GM23338 (cell line): Measurements from ENCODE around the gene GPR158. TPM values are rescaled to one million over a fixed set of nuclear protein-coding genes. Genes with fewer than 3 reads are reported as not detected.

Experiments used
- ATAC-seq: fragments of 200-7000 bp; cut with Tn5 transposase; 3 replicates; pipeline ENCODE4 v1.9.1; 2020
- DNase-seq: peaks from one replicate; pipeline ENCODE4 v3.0.0-alpha.2; 2015; ENCODE audit warnings: low spot score
- H2AFZ ChIP-seq: fragments of 200-600 bp; sonication (generic); 2 replicates; pipeline ENCODE4 v1.8.0; 2016; ENCODE audit warnings: antibody characterized with exemption, mild to moderate bottlenecking, moderate library complexity
- H3F3A ChIP-seq: fragments of 200-600 bp; sonication (generic); replicated peaks from 2 replicates; pipeline ENCODE4 v1.8.0; 2017; ENCODE audit warnings: antibody characterized with exemption, mixed run types, low read depth
- H3K27ac ChIP-seq: fragments of 200-600 bp; sonication (generic); 2 replicates; pipeline ENCODE4 v1.6.1; 2016; ENCODE audit warnings: low read depth
- H3K27me3 ChIP-seq: fragments of 200-600 bp; sonication (generic); 2 replicates; pipeline ENCODE4 v1.8.0; 2016; ENCODE audit warnings: mild to moderate bottlenecking, mixed run types, moderate library complexity; ENCODE audit not compliant: insufficient read depth
- H3K36me3 ChIP-seq: fragments of 200-600 bp; sonication (generic); 2 replicates; pipeline ENCODE4 v1.8.0; 2016; ENCODE audit warnings: mild to moderate bottlenecking; ENCODE audit not compliant: insufficient read depth
- H3K4me1 ChIP-seq: fragments of 200-600 bp; sonication (generic); 2 replicates; pipeline ENCODE4 v1.8.0; 2016; ENCODE audit warnings: mild to moderate bottlenecking, moderate library complexity; ENCODE audit not compliant: insufficient read depth
- H3K4me2 ChIP-seq: fragments of 200-600 bp; sonication (generic); 2 replicates; pipeline ENCODE4 v1.7.1; 2017; ENCODE audit warnings: mixed run types
- H3K4me3 ChIP-seq: fragments of 200-600 bp; sonication (generic); 2 replicates; pipeline ENCODE4 v1.6.1; 2016; ENCODE audit warnings: mixed run types
- H3K79me2 ChIP-seq: fragments of 200-600 bp; sonication (generic); replicated peaks from 2 replicates; pipeline ENCODE4 v1.8.0; 2017; ENCODE audit warnings: mild to moderate bottlenecking; ENCODE audit not compliant: insufficient read depth
- H3K9me2 ChIP-seq: fragments of 200-600 bp; sonication (generic); 2 replicates; pipeline ENCODE4 v1.8.0; 2017; ENCODE audit not compliant: insufficient read depth
- H4K20me1 ChIP-seq: fragments of 200-600 bp; sonication (generic); replicated peaks from 2 replicates; pipeline ENCODE4 v1.8.0; 2017; ENCODE audit warnings: mild to moderate bottlenecking; ENCODE audit not compliant: insufficient read depth
- H3K27ac Mint-ChIP-seq: 2 replicates; pipeline ENCODE4 v1.8.0; 2020; ENCODE audit warnings: inconsistent platforms, mild to moderate bottlenecking, moderate library complexity, mixed read lengths
- H3K27me3 Mint-ChIP-seq: 3 replicates; pipeline ENCODE4 v1.8.0; 2022; ENCODE audit warnings: low read depth, mild to moderate bottlenecking, moderate library complexity, mixed read lengths, inconsistent platforms; ENCODE audit not compliant: insufficient read depth, poor library complexity
- H3K36me3 Mint-ChIP-seq: 3 replicates; pipeline ENCODE4 v1.8.0; 2021; ENCODE audit warnings: low read depth, mild to moderate bottlenecking, inconsistent platforms, moderate library complexity, mixed read lengths
- H3K4me1 Mint-ChIP-seq: 3 replicates; pipeline ENCODE4 v1.8.0; 2020; ENCODE audit warnings: mild to moderate bottlenecking, inconsistent platforms, mixed read lengths
- H3K4me3 Mint-ChIP-seq: 3 replicates; pipeline ENCODE4 v1.8.0; 2021; ENCODE audit warnings: moderate library complexity, mild to moderate bottlenecking, inconsistent platforms, mixed read lengths
- H3K9me3 Mint-ChIP-seq: 3 replicates; pipeline ENCODE4 v1.8.0; 2020; ENCODE audit warnings: moderate library complexity, mild to moderate bottlenecking, inconsistent platforms, mixed read lengths
- CTCF ChIP-seq, 2 experiments: fragments of 200-600 bp in 1 of 2; sonication (generic) in 1 of 2; conservative IDR thresholded peaks; 2 replicates each; pipeline versions ENCODE4 v1.5.1 to v1.6.1; 2016 to 2017; ENCODE audit warnings: antibody characterized with exemption in 2 of 2, low read depth in 2 of 2, mild to moderate bottlenecking in 2 of 2, moderate library complexity in 1 of 2
- EZH2phosphoT487 ChIP-seq: fragments of 200-600 bp; sonication (generic); IDR thresholded peaks from one replicate; pipeline ENCODE4 v1.8.1; 2018; ENCODE audit warnings: antibody characterized with exemption; ENCODE audit not compliant: unreplicated experiment
- NANOG ChIP-seq: IDR thresholded peaks from 2 replicates; pipeline ENCODE4 v1.6.1; 2016; ENCODE audit warnings: antibody characterized with exemption, borderline replicate concordance
- ZNF331 ChIP-seq: fragments of 250-450 bp; sonication (Bioruptor Pico); IDR thresholded peaks from 2 replicates; pipeline ENCODE4 v1.5.0; 2020; ENCODE audit warnings: low read depth, mild to moderate bottlenecking, moderate library complexity
- ZNF462 ChIP-seq: fragments of 250-450 bp; sonication (Bioruptor Pico); IDR thresholded peaks from 2 replicates; pipeline ENCODE4 v1.5.0; 2020; ENCODE audit warnings: mild to moderate bottlenecking, moderate library complexity
- polyA plus RNA-seq: library from polyadenylated mRNA; unstranded; fragments of >200 nt; fragmentation: Nextera tagmentation; extraction: Ambion mirVana; gene quantifications from 2 replicates; pipeline ENCODE4 v1.2.1, GENCODE V29; 2016
- total RNA-seq: library from RNA; depleted of rRNA; stranded (reverse); fragments of >200 nt; shearing (Covaris generic); gene quantifications from 2 replicates; pipeline ENCODE4 v1.2.3, GENCODE V29; 2014

Gene GPR158
- total and polyA plus RNA-seq, 2 experiments from 2014 or later = 0.13 to 1.5 TPM

- no peak for TF ChIP-seq ZNF462 (CRISPR knock-in tag)
- TF ChIP-seq EZH2phosphoT487 = no peak
- TF ChIP-seq ZNF331 (CRISPR knock-in tag) = no peak
Observed at GRCh38 chr10:25552283-25552919, 377.6 kb downstream of the GPR158 start (continued).

- Mint-ChIP-seq H3K36me3 (no peaks in the 10 kb centered on the region), H3K27me3 (no peaks in the 10 kb centered on the region), H3K27ac (no peak overlapping the region), H3K9me3 (no peaks in the 10 kb centered on the region), H3K4me3 (no peak overlapping the region), H3K4me1 (peaks cover 5% of the 10 kb centered on the region)
- Histone ChIP-seq H3K36me3 (no peaks in the 10 kb centered on the region), H3K9me2 (no peaks in the 10 kb centered on the region), H3K4me2 (no peak overlapping the region), H3K27me3 (no peaks in the 10 kb centered on the region), H3K4me3 (no peak overlapping the region), H3F3A (no peaks in the 10 kb centered on the region), H3K27ac (no peak overlapping the region), H2AFZ (no peak overlapping the region), H4K20me1 (no peaks in the 10 kb centered on the region), H3K4me1 (no peaks in the 10 kb centered on the region), H3K79me2 (no peaks in the 10 kb centered on the region)
- DNase-seq (peak; percentile 48), ATAC-seq (peak; percentile 43; the same call in 2 of the 3 replicates)
- TF ChIP-seq NANOG = no peak
- TF ChIP-seq CTCF (conservative IDR thresholded peaks at IDR 0.05; ENCODE audit: low read depth in 2 of 2) = peak; percentile 59 to 65
Observed at GRCh38 chr10:25555865-25556264, 381.1 kb downstream of the GPR158 start.
